Measurements from ENCODE around the gene SLC9A1.

The SLC9A1 gene

GRCh38 chr1:27109103-27109822 is 45.7 kb downstream of the SLC9A1 start:
- DNase-seq (ENCODE audit: low spot score) (no peak), ATAC-seq (ENCODE audit: low read depth) (no peak)
- Histone ChIP-seq H3K9me3 (ENCODE audit: severe bottlenecking) (no peaks in the 10 kb centered on the region), H3K27me3 (ENCODE audit: insufficient read depth, poor library complexity, severe bottlenecking) (no peaks in the 10 kb centered on the region), H3K4me1 (ENCODE audit: insufficient read depth, poor library complexity, severe bottlenecking) (peaks cover 13% of the 10 kb centered on the region), H3K27ac (ENCODE audit: poor library complexity, severe bottlenecking) (no peak overlapping the region), H3K36me3 (ENCODE audit: low read depth) (peaks cover 62% of the 10 kb centered on the region), H3K4me3 (ENCODE audit: severe bottlenecking) (no peak overlapping the region)
- peak; percentile 15 for TF ChIP-seq CTCF (IDR thresholded peaks at IDR 0.05; ENCODE audit: poor library complexity, severe bottlenecking)

GRCh38 chr1:27108588-27108987 is 46.3 kb downstream of the SLC9A1 start:
- peaks cover 59% of the 10 kb centered on the region for H3K36me3 ChIP-seq (ENCODE audit: low read depth)
- no peak overlapping the region for H3K4me3 ChIP-seq (ENCODE audit: severe bottlenecking)
- DNase-seq (ENCODE audit: low spot score) (no peak), ATAC-seq (ENCODE audit: low read depth) (no peak)
- no peak for TF ChIP-seq CTCF (IDR thresholded peaks at IDR 0.05; ENCODE audit: poor library complexity, severe bottlenecking)
- H3K27me3 ChIP-seq (ENCODE audit: insufficient read depth, poor library complexity, severe bottlenecking) = no peaks in the 10 kb centered on the region
- H3K4me1 ChIP-seq (ENCODE audit: insufficient read depth, poor library complexity, severe bottlenecking) = peaks cover 13% of the 10 kb centered on the region
- no peaks in the 10 kb centered on the region for H3K9me3 ChIP-seq (ENCODE audit: severe bottlenecking)
- no peak overlapping the region for H3K27ac ChIP-seq (ENCODE audit: poor library complexity, severe bottlenecking)

GRCh38 chr1:27106561-27107323 is 48.2 kb downstream of the SLC9A1 start:
- H3K27ac ChIP-seq (ENCODE audit: poor library complexity, severe bottlenecking) = no peak overlapping the region
- H3K4me1 ChIP-seq (ENCODE audit: insufficient read depth, poor library complexity, severe bottlenecking) = peaks cover 7% of the 10 kb centered on the region
- DNase-seq (ENCODE audit: low spot score) (no peak), ATAC-seq (ENCODE audit: low read depth) (no peak)
- H3K9me3 ChIP-seq (ENCODE audit: severe bottlenecking) = no peaks in the 10 kb centered on the region
- peaks cover 68% of the 10 kb centered on the region for H3K36me3 ChIP-seq (ENCODE audit: low read depth)
- H3K27me3 ChIP-seq (ENCODE audit: insufficient read depth, poor library complexity, severe bottlenecking) = no peaks in the 10 kb centered on the region
- no peak for TF ChIP-seq CTCF (IDR thresholded peaks at IDR 0.05; ENCODE audit: poor library complexity, severe bottlenecking)
- H3K4me3 ChIP-seq (ENCODE audit: severe bottlenecking) = no peak overlapping the region

- TF ChIP-seq CTCF (IDR thresholded peaks at IDR 0.05; ENCODE audit: poor library complexity, severe bottlenecking) = no peak
- ATAC-seq (ENCODE audit: low read depth) (no peak), DNase-seq (ENCODE audit: low spot score) (no peak)
- H3K4me3 ChIP-seq (ENCODE audit: severe bottlenecking) = no peak overlapping the region
- H3K4me1 ChIP-seq (ENCODE audit: insufficient read depth, poor library complexity, severe bottlenecking) = no peaks in the 10 kb centered on the region
- H3K27ac ChIP-seq (ENCODE audit: poor library complexity, severe bottlenecking) = peak overlapping the region; percentile 28
- no peaks in the 10 kb centered on the region for H3K9me3 ChIP-seq (ENCODE audit: severe bottlenecking)
- no peaks in the 10 kb centered on the region for H3K27me3 ChIP-seq (ENCODE audit: insufficient read depth, poor library complexity, severe bottlenecking)
- peaks cover 59% of the 10 kb centered on the region for H3K36me3 ChIP-seq (ENCODE audit: low read depth)
Measured at GRCh38 chr1:27105018-27105417, 49.9 kb downstream of the SLC9A1 start.

GRCh38 chr1:27103498-27103897 is 51.4 kb downstream of the SLC9A1 start:
- DNase-seq (ENCODE audit: low spot score) = no peak
- TF ChIP-seq CTCF (IDR thresholded peaks at IDR 0.05; ENCODE audit: poor library complexity, severe bottlenecking) = no peak
- peaks cover 13% of the 10 kb centered on the region for H3K4me1 ChIP-seq (ENCODE audit: insufficient read depth, poor library complexity, severe bottlenecking)

More at GRCh38 chr1:27103498-27103897, 51.4 kb downstream of the SLC9A1 start:
- no peak for ATAC-seq (ENCODE audit: low read depth)
- no peaks in the 10 kb centered on the region for H3K9me3 ChIP-seq (ENCODE audit: severe bottlenecking)
- H3K4me3 ChIP-seq (ENCODE audit: severe bottlenecking) = no peak overlapping the region
- peaks cover 44% of the 10 kb centered on the region for H3K36me3 ChIP-seq (ENCODE audit: low read depth)
- H3K27me3 ChIP-seq (ENCODE audit: insufficient read depth, poor library complexity, severe bottlenecking) = no peaks in the 10 kb centered on the region
- H3K27ac ChIP-seq (ENCODE audit: poor library complexity, severe bottlenecking) = no peak overlapping the region

Data from RWPE2 (cell line).